ENCODE results near the gene AP1B1.

The AP1B1 gene

GRCh38 chr22:29316141-29316828, 72.1 kb downstream of the AP1B1 start:
- no peak for FAIRE-seq
- DNase-seq (ENCODE audit: insufficient read length, low spot score), result no peak

- FAIRE-seq (no peak), DNase-seq (ENCODE audit: insufficient read length, low spot score) (no peak)
Measured at GRCh38 chr22:29315286-29316140, 72.9 kb downstream of the AP1B1 start, which contains the start of gene RASL10A. TSS of gene RASL10A (minus strand) at chr22:29315697. CDS start at chr22:29315246, 451 bp downstream.

GRCh38 chr22:29314537-29315285, 73.7 kb downstream of the AP1B1 start:
- no peak for FAIRE-seq
- DNase-seq (ENCODE audit: insufficient read length, low spot score), result no peak

- DNase-seq (ENCODE audit: insufficient read length, low spot score), result no peak
- no peak for FAIRE-seq
Measured at GRCh38 chr22:29313576-29314466, 74.5 kb downstream of the AP1B1 start.

GRCh38 chr22:29313126-29313575, 75.2 kb downstream of the AP1B1 start:
- no peak for DNase-seq (ENCODE audit: insufficient read length, low spot score)
- FAIRE-seq, result no peak

- no peak for FAIRE-seq
- no peak for DNase-seq (ENCODE audit: insufficient read length, low spot score)
Measured at GRCh38 chr22:29312218-29313125, 75.9 kb downstream of the AP1B1 start.

- DNase-seq (ENCODE audit: insufficient read length, low spot score) (no peak), FAIRE-seq (no peak)
Measured at GRCh38 chr22:29311464-29312217, 76.7 kb downstream of the AP1B1 start.

- FAIRE-seq (no peak), DNase-seq (ENCODE audit: insufficient read length, low spot score) (no peak)
Measured at GRCh38 chr22:29310863-29311339, 77.5 kb downstream of the AP1B1 start.

- FAIRE-seq, result no peak
- no peak for DNase-seq (ENCODE audit: insufficient read length, low spot score)
Measured at GRCh38 chr22:29310065-29310862, 78.1 kb downstream of the AP1B1 start.

GRCh38 chr22:29309332-29310064, 78.9 kb downstream of the AP1B1 start:
- DNase-seq (ENCODE audit: insufficient read length, low spot score), result no peak

GRCh38 chr22:29308791-29309262, 79.5 kb downstream of the AP1B1 start:
- DNase-seq (ENCODE audit: insufficient read length, low spot score), result no peak
- FAIRE-seq, result no peak

More at GRCh38 chr22:29309332-29310064, 78.9 kb downstream of the AP1B1 start:
- FAIRE-seq, result no peak

GRCh38 chr22:29308148-29308790, 80.1 kb downstream of the AP1B1 start:
- DNase-seq (ENCODE audit: insufficient read length, low spot score) (no peak), FAIRE-seq (no peak)

- no peak for FAIRE-seq
Measured at GRCh38 chr22:29307596-29308147, 80.7 kb downstream of the AP1B1 start.

GRCh38 chr22:29306835-29307595, 81.4 kb downstream of the AP1B1 start:
- FAIRE-seq (no peak), DNase-seq (ENCODE audit: insufficient read length, low spot score) (no peak)

More at GRCh38 chr22:29307596-29308147, 80.7 kb downstream of the AP1B1 start:
- no peak for DNase-seq (ENCODE audit: insufficient read length, low spot score)

Measured in GM19239 (cell line).